Skeletal muscle satellite cell (primary cell): ENCODE data around the gene LY6G5C.

ENCODE experiments used
- H3K27me3 ChIP-seq: 2 replicates; pipeline ENCODE4 v1.7.0; 2013; ENCODE audit warnings: low read length; ENCODE audit not compliant: control insufficient read depth, insufficient read depth
- H3K36me3 ChIP-seq: 2 replicates; pipeline ENCODE4 v1.7.0; 2013; ENCODE audit warnings: mild to moderate bottlenecking, control low read depth, low read length; ENCODE audit not compliant: insufficient read depth
- H3K4me1 ChIP-seq: 2 replicates; pipeline ENCODE4 v1.7.0; 2013; ENCODE audit warnings: low read length; ENCODE audit not compliant: control insufficient read depth, insufficient read depth
- H3K4me2 ChIP-seq: 2 replicates; pipeline ENCODE4 v1.7.0; 2013; ENCODE audit warnings: mild to moderate bottlenecking, low read length
- H3K4me3 ChIP-seq: 2 replicates; pipeline ENCODE4 v1.7.0; 2013; ENCODE audit warnings: low read length
- H3K9ac ChIP-seq: 2 replicates; pipeline ENCODE4 v1.7.0; 2013; ENCODE audit warnings: mild to moderate bottlenecking, low read depth, low read length, moderate library complexity
- H3K9me3 ChIP-seq: replicated peaks from 2 replicates; pipeline ENCODE4 v1.7.0; 2013; ENCODE audit warnings: mild to moderate bottlenecking, control low read depth, low read length

The LY6G5C gene

GRCh38 chr6:31723245-31723979 is 42.5 kb upstream of the LY6G5C start, which contains the start of gene MPIG6B:
TSS of gene MPIG6B (plus strand) at chr6:31723373. CDS start at chr6:31723384, 11 bp downstream.
- Histone ChIP-seq H3K27me3 (no peaks in the 10 kb centered on the region), H3K9me3 (no peaks in the 10 kb centered on the region), H3K4me1 (peaks cover 1% of the 10 kb centered on the region), H3K36me3 (peaks cover 25% of the 10 kb centered on the region), H3K4me3 (no peak within 1 kb of the TSS), H3K9ac (no peak within 1 kb of the TSS), H3K4me2 (no peak within 1 kb of the TSS)

- H3K4me2 ChIP-seq = no peak overlapping the region
- no peaks in the 10 kb centered on the region for H3K9me3 ChIP-seq
- H3K27me3 ChIP-seq = no peaks in the 10 kb centered on the region
- no peaks in the 10 kb centered on the region for H3K4me1 ChIP-seq
- H3K9ac ChIP-seq = no peak overlapping the region
- no peak overlapping the region for H3K4me3 ChIP-seq
- peaks cover 16% of the 10 kb centered on the region for H3K36me3 ChIP-seq
Observed at GRCh38 chr6:31722173-31722572, 41.3 kb upstream of the LY6G5C start.

- Histone ChIP-seq H3K4me3 (no peak within 1 kb of the TSS), H3K9ac (no peak within 1 kb of the TSS)
Observed at GRCh38 chr6:31721351-31722020, 40.6 kb upstream of the LY6G5C start, which contains the start of gene LY6G6C. TSS of gene LY6G6C (minus strand) at chr6:31721746. CDS start at chr6:31721679, 67 bp downstream.

GRCh38 chr6:31720196-31720770 is 39.4 kb upstream of the LY6G5C start:
- H3K4me2 ChIP-seq = no peak overlapping the region
- H3K27me3 ChIP-seq = no peaks in the 10 kb centered on the region
- no peaks in the 10 kb centered on the region for H3K4me1 ChIP-seq
- H3K4me3 ChIP-seq = no peak overlapping the region
- H3K9ac ChIP-seq = no peak overlapping the region
- no peaks in the 10 kb centered on the region for H3K9me3 ChIP-seq
- no peaks in the 10 kb centered on the region for H3K36me3 ChIP-seq

More at GRCh38 chr6:31721351-31722020, 40.6 kb upstream of the LY6G5C start, which contains the start of gene LY6G6C:
- H3K4me1 ChIP-seq = no peaks in the 10 kb centered on the region
- H3K9me3 ChIP-seq = no peaks in the 10 kb centered on the region
- H3K4me2 ChIP-seq = no peak within 1 kb of the TSS
- H3K36me3 ChIP-seq = peaks cover 10% of the 10 kb centered on the region
- no peaks in the 10 kb centered on the region for H3K27me3 ChIP-seq

GRCh38 chr6:31719001-31719400 is 38.1 kb upstream of the LY6G5C start:
- Histone ChIP-seq H3K36me3 (no peaks in the 10 kb centered on the region), H3K9me3 (no peaks in the 10 kb centered on the region), H3K4me1 (no peaks in the 10 kb centered on the region), H3K4me3 (no peak overlapping the region), H3K27me3 (no peaks in the 10 kb centered on the region), H3K4me2 (no peak overlapping the region), H3K9ac (no peak overlapping the region)

- Histone ChIP-seq H3K4me2 (no peak overlapping the region), H3K27me3 (peaks cover 1% of the 10 kb centered on the region), H3K9ac (no peak overlapping the region), H3K4me3 (no peak overlapping the region), H3K36me3 (no peaks in the 10 kb centered on the region), H3K9me3 (no peaks in the 10 kb centered on the region), H3K4me1 (no peaks in the 10 kb centered on the region)
Observed at GRCh38 chr6:31718265-31718664, 37.4 kb upstream of the LY6G5C start.

GRCh38 chr6:31717499-31718222 is 36.8 kb upstream of the LY6G5C start:
- H3K9me3 ChIP-seq = no peaks in the 10 kb centered on the region
- H3K27me3 ChIP-seq = peaks cover 4% of the 10 kb centered on the region
- no peak overlapping the region for H3K9ac ChIP-seq
- no peak overlapping the region for H3K4me2 ChIP-seq
- no peak overlapping the region for H3K4me3 ChIP-seq
- no peaks in the 10 kb centered on the region for H3K36me3 ChIP-seq
- no peaks in the 10 kb centered on the region for H3K4me1 ChIP-seq

GRCh38 chr6:31715022-31715958 is 34.4 kb upstream of the LY6G5C start, which contains the start of gene LY6G6D:
TSS of gene LY6G6D (plus strand) at chr6:31715348. CDS start at chr6:31715356, 8 bp downstream.
- no peak within 1 kb of the TSS for H3K9ac ChIP-seq
- H3K4me3 ChIP-seq = no peak within 1 kb of the TSS
- H3K4me2 ChIP-seq = no peak within 1 kb of the TSS
- no peaks in the 10 kb centered on the region for H3K9me3 ChIP-seq
- H3K36me3 ChIP-seq = no peaks in the 10 kb centered on the region
- H3K27me3 ChIP-seq = peaks cover 4% of the 10 kb centered on the region
- no peaks in the 10 kb centered on the region for H3K4me1 ChIP-seq

- Histone ChIP-seq H3K9me3 (no peaks in the 10 kb centered on the region), H3K27me3 (peaks cover 4% of the 10 kb centered on the region), H3K4me2 (no peak overlapping the region), H3K4me3 (no peak overlapping the region), H3K9ac (no peak overlapping the region), H3K36me3 (no peaks in the 10 kb centered on the region), H3K4me1 (no peaks in the 10 kb centered on the region)
Observed at GRCh38 chr6:31713991-31714684, 33.3 kb upstream of the LY6G5C start.

GRCh38 chr6:31713465-31713864 is 32.6 kb upstream of the LY6G5C start:
- Histone ChIP-seq H3K4me1 (no peaks in the 10 kb centered on the region), H3K4me3 (no peak overlapping the region), H3K9me3 (no peaks in the 10 kb centered on the region), H3K4me2 (no peak overlapping the region), H3K36me3 (no peaks in the 10 kb centered on the region), H3K27me3 (peaks cover 4% of the 10 kb centered on the region), H3K9ac (no peak overlapping the region)
